Measurements from ENCODE around the gene CCDC107. TPM values are rescaled to one million over a fixed set of nuclear protein-coding genes. Genes with fewer than 3 reads are reported as not detected.

CCDC107 gene
- total and polyA plus RNA-seq, 2 experiments from 2014 or later = 6.9 to 18.4 TPM

GRCh38 chr9:35679766-35680330 lies 21.8 kb downstream of the CCDC107 start:
- DNase-seq (ENCODE audit: low spot score) (no peak), ATAC-seq (no peak)
- Histone ChIP-seq H2AFZ (no peak overlapping the region), H3K9me2 (ENCODE audit: insufficient read depth) (no peaks in the 10 kb centered on the region), H4K20me1 (replicated peaks; ENCODE audit: insufficient read depth) (peaks cover 3% of the 10 kb centered on the region; the same call in 1 of the 2 replicates), H3K4me3 (no peak overlapping the region), H3K36me3 (ENCODE audit: insufficient read depth) (peaks cover 13% of the 10 kb centered on the region), H3F3A (replicated peaks; ENCODE audit: low read depth) (peaks cover 25% of the 10 kb centered on the region), H3K27me3 (ENCODE audit: insufficient read depth) (peaks cover 11% of the 10 kb centered on the region), H3K79me2 (replicated peaks; ENCODE audit: insufficient read depth) (no peaks in the 10 kb centered on the region), H3K4me1 (ENCODE audit: insufficient read depth) (peaks cover 15% of the 10 kb centered on the region), H3K27ac (ENCODE audit: low read depth) (no peak overlapping the region), H3K4me2 (no peak overlapping the region)
- no peak for TF ChIP-seq ETS1 (IDR thresholded peaks at IDR 0.05)
- no peak for TF ChIP-seq CTCF (conservative IDR thresholded peaks at IDR 0.05; ENCODE audit: low read depth in 2 of 2)
- no peak for TF ChIP-seq REST (IDR thresholded peaks at IDR 0.05; ENCODE audit: unreplicated experiment)
- H3K9me3 Mint-ChIP-seq = no peaks in the 10 kb centered on the region
- peaks cover 20% of the 10 kb centered on the region for H3K27me3 Mint-ChIP-seq (ENCODE audit: insufficient read depth, low read depth, poor library complexity)
- peak overlapping the region; percentile 88; the same call in 1 of the 2 replicates for H3K27ac Mint-ChIP-seq
- H3K4me1 Mint-ChIP-seq = peaks cover 26% of the 10 kb centered on the region
- H3K36me3 Mint-ChIP-seq (ENCODE audit: low read depth) = peaks cover 31% of the 10 kb centered on the region
- no peak overlapping the region; the same call in 2 of the 3 replicates for H3K4me3 Mint-ChIP-seq

GRCh38 chr9:35680331-35681105 lies 22.4 kb downstream of the CCDC107 start:
- peak overlapping the region; percentile 88; the same call in 1 of the 2 replicates for H3K27ac Mint-ChIP-seq
- Histone ChIP-seq H3K4me3 (no peak overlapping the region), H3K36me3 (ENCODE audit: insufficient read depth) (peaks cover 20% of the 10 kb centered on the region), H3K79me2 (replicated peaks; ENCODE audit: insufficient read depth) (no peaks in the 10 kb centered on the region), H2AFZ (no peak overlapping the region), H4K20me1 (replicated peaks; ENCODE audit: insufficient read depth) (peaks cover 3% of the 10 kb centered on the region; the same call in 1 of the 2 replicates), H3F3A (replicated peaks; ENCODE audit: low read depth) (peaks cover 24% of the 10 kb centered on the region), H3K9me2 (ENCODE audit: insufficient read depth) (no peaks in the 10 kb centered on the region), H3K4me2 (0 out of 2 replicates have a peak overlapping the region, but pooled peaks have one; percentile 57), H3K4me1 (ENCODE audit: insufficient read depth) (peaks cover 15% of the 10 kb centered on the region), H3K27me3 (ENCODE audit: insufficient read depth) (peaks cover 11% of the 10 kb centered on the region), H3K27ac (ENCODE audit: low read depth) (no peak overlapping the region)
- no peak overlapping the region; the same call in 2 of the 3 replicates for H3K4me3 Mint-ChIP-seq
- DNase-seq (ENCODE audit: low spot score) (peak; percentile 89), ATAC-seq (peak; percentile 70)
- H3K4me1 Mint-ChIP-seq = peaks cover 26% of the 10 kb centered on the region
- peaks cover 38% of the 10 kb centered on the region for H3K36me3 Mint-ChIP-seq (ENCODE audit: low read depth)
- peaks cover 20% of the 10 kb centered on the region for H3K27me3 Mint-ChIP-seq (ENCODE audit: insufficient read depth, low read depth, poor library complexity)
- no peaks in the 10 kb centered on the region for H3K9me3 Mint-ChIP-seq
- TF ChIP-seq EZH2phosphoT487 (IDR thresholded peaks at IDR 0.05; ENCODE audit: unreplicated experiment) (no peak), ZNF462 (CRISPR knock-in tag; IDR thresholded peaks at IDR 0.05) (no peak), STAT1 (IDR thresholded peaks at IDR 0.05; ENCODE audit: unreplicated experiment) (no peak)
